GM19240 (cell line): ENCODE data around the gene DPYD.

ENCODE experiments used
- DNase-seq: peaks from one replicate; pipeline ENCODE4 v3.0.0; 2011; ENCODE audit warnings: low spot score; ENCODE audit not compliant: insufficient read length

The DPYD gene

GRCh38 chr1:97101509-97101908 is 819.3 kb downstream of the DPYD start:
- DNase-seq = no peak

GRCh38 chr1:97097404-97097925 is 823.4 kb downstream of the DPYD start:
- DNase-seq = no peak

- DNase-seq = no peak
Observed at GRCh38 chr1:97095764-97096163, 825.1 kb downstream of the DPYD start.

GRCh38 chr1:97094247-97094972 is 826.4 kb downstream of the DPYD start:
- DNase-seq = no peak

GRCh38 chr1:97093741-97094140 is 827.1 kb downstream of the DPYD start:
- DNase-seq = no peak

GRCh38 chr1:97092824-97093223 is 828.0 kb downstream of the DPYD start:
- no peak for DNase-seq

- DNase-seq = no peak
Observed at GRCh38 chr1:97091679-97092078, 829.2 kb downstream of the DPYD start.

- DNase-seq = no peak
Observed at GRCh38 chr1:97091263-97091662, 829.6 kb downstream of the DPYD start.

GRCh38 chr1:97090725-97091124 is 830.1 kb downstream of the DPYD start:
- DNase-seq = no peak

GRCh38 chr1:97089173-97089572 is 831.7 kb downstream of the DPYD start:
- no peak for DNase-seq

GRCh38 chr1:97088391-97088790 is 832.4 kb downstream of the DPYD start:
- DNase-seq = no peak

GRCh38 chr1:97084546-97084945 is 836.3 kb downstream of the DPYD start:
- no peak for DNase-seq

GRCh38 chr1:97082160-97082848 is 838.5 kb downstream of the DPYD start:
- DNase-seq = no peak

- no peak for DNase-seq
Observed at GRCh38 chr1:97078872-97079271, 842.0 kb downstream of the DPYD start.

- DNase-seq = no peak
Observed at GRCh38 chr1:97077221-97077620, 843.6 kb downstream of the DPYD start.

- no peak for DNase-seq
Observed at GRCh38 chr1:97074771-97075170, 846.1 kb downstream of the DPYD start.

- no peak for DNase-seq
Observed at GRCh38 chr1:97073936-97074335, 846.9 kb downstream of the DPYD start.

- DNase-seq = no peak
Observed at GRCh38 chr1:97073169-97073568, 847.7 kb downstream of the DPYD start.

GRCh38 chr1:97071173-97071572 is 849.7 kb downstream of the DPYD start:
- DNase-seq = no peak

- no peak for DNase-seq
Observed at GRCh38 chr1:97070376-97070775, 850.5 kb downstream of the DPYD start.

- no peak for DNase-seq
Observed at GRCh38 chr1:97069312-97069711, 851.5 kb downstream of the DPYD start.

GRCh38 chr1:97066860-97067259 is 854.0 kb downstream of the DPYD start:
- DNase-seq = no peak

GRCh38 chr1:97063532-97063931 is 857.3 kb downstream of the DPYD start:
- DNase-seq = no peak
